A549 treated with GW870086 at 1 μM for 4 hours (cell line): Measurements from ENCODE around the gene MAB21L4. TPM values are rescaled to one million over a fixed set of nuclear protein-coding genes. Genes with fewer than 3 reads are reported as not detected.

Experiments
- total RNA-seq: library from RNA; stranded (reverse); fragments of 200-300 nt; extraction: Qiagen RNA extraction; gene quantifications from 5 replicates; pipeline ENCODE4 v1.2.3, GENCODE V29; 2022; ENCODE audit warnings: low read depth

The MAB21L4 gene
- 0.26 to 0.49 TPM (median 0.37 TPM) in 5 replicates for total RNA-seq

DNA sequence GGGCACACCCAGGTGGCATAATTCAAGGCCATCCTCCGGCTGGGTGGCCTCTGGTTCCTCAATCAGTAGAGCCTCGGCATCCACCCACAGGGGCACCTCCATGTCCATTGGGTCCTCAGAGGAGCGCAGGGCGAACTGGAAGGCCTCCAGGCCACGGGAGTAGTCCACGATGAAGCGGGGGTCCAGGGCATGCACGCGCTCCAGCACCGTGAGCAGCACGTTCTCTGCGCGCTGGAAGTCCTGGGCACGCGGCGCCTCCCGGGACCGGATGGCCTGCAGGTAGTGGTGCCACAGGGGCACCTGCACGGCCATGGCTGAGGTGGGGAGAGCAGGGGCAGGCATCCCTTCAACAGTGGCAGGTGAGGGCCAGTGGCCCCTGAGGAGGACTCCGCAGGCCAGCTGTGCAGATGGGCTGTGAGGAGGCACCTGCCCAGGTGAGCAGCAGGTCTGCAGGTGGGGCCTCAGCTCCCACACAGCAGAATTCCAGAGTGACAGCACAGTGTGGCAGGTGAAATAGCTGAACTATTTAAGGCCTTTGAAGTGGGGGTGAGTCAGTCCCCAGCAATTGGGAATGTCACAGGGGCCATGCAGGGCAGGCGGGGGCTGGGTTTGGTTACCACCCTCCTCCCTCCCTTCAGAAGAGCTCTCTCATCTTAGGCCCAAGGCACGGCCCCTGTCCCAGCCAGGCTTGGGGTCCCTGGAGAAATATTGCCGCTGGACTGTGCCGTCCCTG, at the start of gene MAB21L4:
MAB21L4 (minus strand) TSS at position 501 of the 733 bp plus-strand sequence; CDS start at position 342, 159 bp downstream.

GRCh38 chr2:240906141-240906910, 10.4 kb upstream of the MAB21L4 start, which contains the start of gene CROCC2:
CROCC2 (plus strand) TSS chr2:240906336; CDS start chr2:240906514, 178 bp downstream.

GRCh38 chr2:240868286-240869108, 27.5 kb downstream of the MAB21L4 start, which contains the start of gene AGXT:
AGXT (plus strand) TSS chr2:240868824; CDS start chr2:240868866, 42 bp downstream.

Other genes with a start within 250 kb of the MAB21L4 start
- not detected in 5 replicates for gene AQP12B, start 213.3 kb downstream of the MAB21L4 start, total RNA-seq
- gene AQP12A, start 204.3 kb downstream of the MAB21L4 start, total RNA-seq = not detected in 5 replicates
- gene KIF1A, start 75.9 kb downstream of the MAB21L4 start, total RNA-seq = 0.48 to 1.3 TPM (median 0.83 TPM) in 5 replicates
- not detected in 5 replicates for gene AGXT, start 27.3 kb downstream of the MAB21L4 start, total RNA-seq
- not detected in 5 replicates for gene CROCC2, start 10.2 kb upstream of the MAB21L4 start, total RNA-seq
- 0.79 to 2.5 TPM (median 1.2 TPM) in 5 replicates for gene SNED1, start 102.5 kb upstream of the MAB21L4 start, total RNA-seq
- 22.7 to 28.6 TPM (median 26.2 TPM) in 5 replicates for gene MTERF4, start 206.1 kb upstream of the MAB21L4 start, total RNA-seq